ENCODE results near the gene WNK2.

The WNK2 gene

DNA sequence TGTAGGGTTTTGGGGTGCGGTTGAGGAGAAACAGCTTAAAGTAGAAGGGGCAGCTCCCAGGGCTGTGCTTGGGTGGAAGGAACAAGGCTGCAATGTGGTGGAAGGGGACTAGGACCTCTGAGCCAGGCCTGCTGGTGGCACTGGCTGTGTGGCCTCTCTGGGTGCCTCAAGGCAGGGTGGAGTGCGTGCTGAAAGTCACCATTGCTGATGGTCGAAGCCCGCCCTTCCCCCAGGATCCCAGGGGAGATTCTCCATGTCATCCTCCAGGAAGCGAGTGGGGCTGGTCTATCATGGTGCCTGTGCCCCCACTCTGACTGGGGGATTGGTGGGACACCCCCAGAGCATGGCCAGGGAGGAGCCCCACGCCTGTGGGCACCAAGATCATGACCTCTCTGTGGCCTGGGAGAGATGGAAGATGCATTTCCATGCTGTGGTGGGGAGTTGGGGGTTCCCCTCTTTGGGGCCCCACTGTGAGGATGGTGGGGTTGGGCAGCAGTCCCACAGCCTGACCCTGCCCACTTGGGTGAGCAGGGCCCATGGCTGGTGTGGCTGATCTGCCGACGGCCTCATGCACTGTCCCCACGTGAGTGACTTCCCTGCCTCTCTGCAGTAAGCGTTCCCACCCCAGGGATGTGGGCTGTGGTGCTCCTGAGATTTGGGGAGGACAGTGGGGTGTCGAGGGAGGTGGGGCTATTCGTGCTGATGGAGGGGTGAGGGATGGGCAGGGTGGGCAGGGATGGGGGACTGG lies 25.8 kb downstream of the WNK2 start:
- Histone ChIP-seq H3K36me3 (ENCODE audit: control insufficient read depth, insufficient read depth, low read length) (peaks cover 2% of the 10 kb centered on the region; the same call in 1 of the 2 replicates), H3K9me3 (ENCODE audit: control insufficient read depth, insufficient read depth, low read length) (no peaks in the 10 kb centered on the region), H3K27ac (ENCODE audit: low read length) (no peak overlapping the region), H3K4me3 (ENCODE audit: low read length) (no peak overlapping the region), H3K4me1 (ENCODE audit: control insufficient read depth, insufficient read depth, low read length) (no peaks in the 10 kb centered on the region; the same call in 1 of the 2 replicates), H3K27me3 (ENCODE audit: control insufficient read depth, insufficient read depth, low read length) (no peaks in the 10 kb centered on the region)
- no CpG with 5 or more reads among the region's 12 CpGs for WGBS (ENCODE audit: insufficient coverage, insufficient read length)
- no peak for DNase-seq (ENCODE audit: low read depth, low spot score)

DNA sequence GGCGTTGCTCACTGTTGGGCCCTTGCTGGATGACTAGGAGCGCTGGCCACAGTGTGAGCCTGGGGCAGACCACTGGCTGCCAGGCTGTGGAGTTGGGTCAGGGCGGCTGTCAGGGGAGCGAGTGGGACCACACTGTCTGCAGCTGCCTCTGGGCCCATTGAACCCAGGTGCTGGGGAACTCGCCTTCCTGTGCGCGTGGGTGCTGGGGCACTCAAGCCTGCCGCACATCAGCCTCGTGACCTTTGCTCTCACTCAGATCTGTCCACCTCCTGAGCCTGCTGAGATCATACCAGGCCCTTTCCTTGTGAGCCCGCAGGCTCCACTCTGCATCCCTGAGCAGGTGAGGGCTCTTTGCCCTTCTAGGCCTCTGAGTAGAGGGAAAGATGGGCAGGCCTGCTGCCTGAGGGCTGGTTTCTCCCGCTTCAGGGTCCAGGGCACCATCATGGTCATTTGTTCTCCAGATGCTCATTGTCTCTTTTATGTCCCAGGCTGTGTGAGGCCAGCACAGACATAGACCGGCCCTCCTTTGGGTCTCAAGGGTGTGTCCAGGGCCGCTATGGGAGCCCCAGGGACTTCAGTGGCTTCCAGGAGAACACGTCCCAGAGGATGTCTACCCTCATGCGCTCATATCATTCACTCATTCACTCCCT lies 26.5 kb downstream of the WNK2 start:
- Histone ChIP-seq H3K9me3 (ENCODE audit: control insufficient read depth, insufficient read depth, low read length) (no peaks in the 10 kb centered on the region), H3K27ac (ENCODE audit: low read length) (no peak overlapping the region), H3K4me1 (ENCODE audit: control insufficient read depth, insufficient read depth, low read length) (no peaks in the 10 kb centered on the region; the same call in 1 of the 2 replicates), H3K27me3 (ENCODE audit: control insufficient read depth, insufficient read depth, low read length) (no peaks in the 10 kb centered on the region), H3K4me3 (ENCODE audit: low read length) (no peak overlapping the region), H3K36me3 (ENCODE audit: control insufficient read depth, insufficient read depth, low read length) (peaks cover 2% of the 10 kb centered on the region; the same call in 1 of the 2 replicates)
- WGBS (ENCODE audit: insufficient coverage, insufficient read length) = 100% methylated on average over 1 of the region's 15 CpGs
- DNase-seq (ENCODE audit: low read depth, low spot score) = no peak

DNA sequence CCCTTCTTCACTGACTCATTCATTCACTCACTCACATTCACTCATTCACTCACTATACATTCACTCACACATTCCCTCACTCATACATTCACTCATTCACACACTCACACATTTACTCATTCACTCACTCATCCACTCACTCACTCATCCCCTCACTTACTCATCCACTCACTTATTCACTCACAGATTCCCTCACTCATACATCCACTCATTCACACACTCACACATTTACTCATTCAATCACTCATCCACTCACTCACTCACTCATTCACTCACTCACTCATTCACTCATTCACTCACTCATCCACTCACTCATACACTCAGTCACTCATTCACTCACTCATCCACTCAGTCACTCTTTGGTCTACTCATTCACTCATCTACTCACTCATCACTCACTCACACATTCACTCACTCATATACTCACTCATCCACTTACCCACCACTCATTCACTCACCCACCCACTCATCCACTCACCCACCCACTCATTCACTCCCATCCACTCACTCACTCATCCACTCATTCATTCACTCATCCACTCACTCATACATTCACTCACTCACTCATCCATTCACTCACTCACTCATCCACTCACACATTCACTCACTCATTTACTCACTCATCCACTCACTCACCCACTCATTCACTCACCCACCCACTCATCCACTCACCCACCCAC lies 27.2 kb downstream of the WNK2 start:
- H3K4me3 ChIP-seq (ENCODE audit: low read length) = no peak overlapping the region
- no peaks in the 10 kb centered on the region for H3K27me3 ChIP-seq (ENCODE audit: control insufficient read depth, insufficient read depth, low read length)
- H3K9me3 ChIP-seq (ENCODE audit: control insufficient read depth, insufficient read depth, low read length) = no peaks in the 10 kb centered on the region
- no peak for DNase-seq (ENCODE audit: low read depth, low spot score)
- no peak overlapping the region for H3K27ac ChIP-seq (ENCODE audit: low read length)
- H3K4me1 ChIP-seq (ENCODE audit: control insufficient read depth, insufficient read depth, low read length) = no peaks in the 10 kb centered on the region; the same call in 1 of the 2 replicates
- H3K36me3 ChIP-seq (ENCODE audit: control insufficient read depth, insufficient read depth, low read length) = peaks cover 2% of the 10 kb centered on the region; the same call in 1 of the 2 replicates

DNA sequence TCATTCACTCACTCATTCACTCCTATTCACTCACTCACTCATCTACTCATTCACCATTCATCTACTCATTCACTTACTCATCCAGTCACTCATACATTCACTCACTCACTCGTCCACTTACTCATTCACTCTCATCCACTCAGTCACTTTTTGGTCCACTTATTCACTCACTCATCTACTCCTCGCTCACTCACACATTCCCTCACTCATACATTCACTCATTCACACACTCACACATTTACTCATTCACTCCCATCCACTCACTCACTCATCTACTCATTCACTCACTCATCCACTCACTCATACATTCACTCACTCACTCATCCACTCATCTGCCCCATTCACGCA lies 27.7 kb downstream of the WNK2 start:
- peaks cover 2% of the 10 kb centered on the region; the same call in 1 of the 2 replicates for H3K36me3 ChIP-seq (ENCODE audit: control insufficient read depth, insufficient read depth, low read length)
- WGBS (ENCODE audit: insufficient coverage, insufficient read length) = 100% methylated on average over 3 of the region's 3 CpGs
- H3K27me3 ChIP-seq (ENCODE audit: control insufficient read depth, insufficient read depth, low read length) = no peaks in the 10 kb centered on the region
- H3K27ac ChIP-seq (ENCODE audit: low read length) = no peak overlapping the region
- no peaks in the 10 kb centered on the region for H3K9me3 ChIP-seq (ENCODE audit: control insufficient read depth, insufficient read depth, low read length)
- H3K4me3 ChIP-seq (ENCODE audit: low read length) = no peak overlapping the region
- DNase-seq (ENCODE audit: low read depth, low spot score) = no peak
- H3K4me1 ChIP-seq (ENCODE audit: control insufficient read depth, insufficient read depth, low read length) = no peaks in the 10 kb centered on the region; the same call in 1 of the 2 replicates

DNA sequence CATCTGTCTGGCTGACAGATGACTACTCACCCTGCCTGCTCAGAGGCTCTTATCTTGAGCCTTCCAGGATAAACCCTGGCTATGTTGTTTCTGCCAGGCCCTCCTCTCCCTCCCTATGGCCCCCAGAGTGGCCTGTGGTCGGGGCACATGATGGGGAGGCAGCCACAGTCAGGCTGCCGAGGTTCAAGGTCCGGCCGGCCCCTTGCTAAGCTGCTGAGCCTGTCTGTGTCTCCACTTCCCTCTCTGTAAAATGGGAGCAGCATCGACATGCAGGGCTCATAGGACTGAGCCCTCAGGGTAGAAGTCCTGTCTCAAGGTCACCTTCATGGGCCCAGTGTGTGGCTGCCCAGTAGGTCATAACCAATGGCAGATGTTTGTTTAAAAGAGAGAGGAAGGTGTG lies 28.5 kb downstream of the WNK2 start:
- H3K9me3 ChIP-seq (ENCODE audit: control insufficient read depth, insufficient read depth, low read length) = no peaks in the 10 kb centered on the region
- H3K27ac ChIP-seq (ENCODE audit: low read length) = no peak overlapping the region
- H3K4me3 ChIP-seq (ENCODE audit: low read length) = no peak overlapping the region
- no peaks in the 10 kb centered on the region for H3K27me3 ChIP-seq (ENCODE audit: control insufficient read depth, insufficient read depth, low read length)
- WGBS (ENCODE audit: insufficient coverage, insufficient read length) = no CpG with 5 or more reads among the region's 5 CpGs
- no peaks in the 10 kb centered on the region; the same call in 1 of the 2 replicates for H3K4me1 ChIP-seq (ENCODE audit: control insufficient read depth, insufficient read depth, low read length)
- peaks cover 2% of the 10 kb centered on the region; the same call in 1 of the 2 replicates for H3K36me3 ChIP-seq (ENCODE audit: control insufficient read depth, insufficient read depth, low read length)
- DNase-seq (ENCODE audit: low read depth, low spot score) = no peak

DNA sequence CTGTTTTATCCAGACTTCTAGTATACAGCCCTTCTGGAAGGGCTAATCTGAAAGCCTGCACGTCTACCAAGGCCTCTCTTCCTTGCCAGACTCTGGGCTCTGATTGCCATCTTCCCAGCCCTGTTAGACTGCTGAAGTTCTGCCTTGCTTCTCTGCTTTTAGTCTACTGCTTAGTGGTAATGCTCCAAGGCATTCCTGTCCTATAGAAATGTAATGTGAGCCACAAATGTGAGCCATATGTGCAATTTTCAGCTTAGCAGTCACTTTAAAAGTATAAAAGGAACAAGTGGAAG lies 32.1 kb downstream of the WNK2 start:
- DNase-seq (ENCODE audit: low read depth, low spot score) = no peak
- H3K4me3 ChIP-seq (ENCODE audit: low read length) = no peak overlapping the region
- no peaks in the 10 kb centered on the region for H3K36me3 ChIP-seq (ENCODE audit: control insufficient read depth, insufficient read depth, low read length)
- no peaks in the 10 kb centered on the region for H3K4me1 ChIP-seq (ENCODE audit: control insufficient read depth, insufficient read depth, low read length)
- H3K9me3 ChIP-seq (ENCODE audit: control insufficient read depth, insufficient read depth, low read length) = no peaks in the 10 kb centered on the region
- no peaks in the 10 kb centered on the region for H3K27me3 ChIP-seq (ENCODE audit: control insufficient read depth, insufficient read depth, low read length)
- no peak overlapping the region for H3K27ac ChIP-seq (ENCODE audit: low read length)
- no CpG with 5 or more reads among the region's 1 CpG for WGBS (ENCODE audit: insufficient coverage, insufficient read length)

DNA sequence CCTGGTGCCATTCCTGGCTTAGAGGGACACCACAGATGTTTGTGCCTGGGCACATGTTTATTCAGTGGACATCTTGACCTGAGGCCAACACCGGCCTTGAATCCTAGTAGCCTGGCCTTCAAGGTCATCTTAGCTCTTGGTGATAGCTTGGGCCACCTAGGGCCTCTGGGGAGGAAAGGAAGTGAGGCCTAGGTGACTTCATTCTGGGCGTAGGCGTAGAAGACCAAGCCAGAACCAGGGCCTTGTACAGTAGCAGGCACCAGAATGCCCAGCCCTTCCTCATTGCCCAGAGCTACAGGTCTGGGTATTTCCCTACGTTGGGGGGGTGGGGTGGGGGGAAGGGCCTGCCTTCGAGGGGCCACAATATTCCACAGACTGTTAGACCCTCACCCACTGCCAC lies 33.8 kb downstream of the WNK2 start:
- H3K4me3 ChIP-seq (ENCODE audit: low read length) = no peak overlapping the region
- no peak for DNase-seq (ENCODE audit: low read depth, low spot score)
- no peaks in the 10 kb centered on the region for H3K4me1 ChIP-seq (ENCODE audit: control insufficient read depth, insufficient read depth, low read length)
- WGBS (ENCODE audit: insufficient coverage, insufficient read length) = no CpG with 5 or more reads among the region's 5 CpGs
- H3K27me3 ChIP-seq (ENCODE audit: control insufficient read depth, insufficient read depth, low read length) = no peaks in the 10 kb centered on the region
- H3K9me3 ChIP-seq (ENCODE audit: control insufficient read depth, insufficient read depth, low read length) = no peaks in the 10 kb centered on the region
- no peaks in the 10 kb centered on the region for H3K36me3 ChIP-seq (ENCODE audit: control insufficient read depth, insufficient read depth, low read length)
- H3K27ac ChIP-seq (ENCODE audit: low read length) = no peak overlapping the region

DNA sequence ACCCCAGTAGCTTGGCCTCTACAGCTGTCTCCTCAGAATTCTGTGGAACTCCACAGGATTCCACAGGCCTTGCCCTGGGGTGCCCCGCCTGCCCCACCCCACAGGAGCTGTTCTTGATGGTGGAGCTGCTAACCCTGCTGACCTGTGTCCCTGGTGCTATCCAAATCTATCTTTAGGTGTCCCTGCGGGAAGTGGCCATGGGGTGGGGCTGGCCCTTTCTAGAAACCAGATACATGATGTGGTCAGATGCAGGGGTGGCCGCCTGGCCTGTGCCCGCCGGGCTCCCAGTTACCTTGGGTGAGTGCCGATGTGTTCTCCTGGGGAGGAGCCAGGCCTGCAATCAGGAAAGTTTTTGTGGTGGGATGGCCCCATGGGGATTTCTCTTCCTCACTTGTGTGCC lies 34.2 kb downstream of the WNK2 start:
- no CpG with 5 or more reads among the region's 6 CpGs for WGBS (ENCODE audit: insufficient coverage, insufficient read length)
- H3K4me1 ChIP-seq (ENCODE audit: control insufficient read depth, insufficient read depth, low read length) = no peaks in the 10 kb centered on the region
- no peak for DNase-seq (ENCODE audit: low read depth, low spot score)
- no peak overlapping the region for H3K4me3 ChIP-seq (ENCODE audit: low read length)
- no peaks in the 10 kb centered on the region for H3K9me3 ChIP-seq (ENCODE audit: control insufficient read depth, insufficient read depth, low read length)
- H3K36me3 ChIP-seq (ENCODE audit: control insufficient read depth, insufficient read depth, low read length) = no peaks in the 10 kb centered on the region
- H3K27ac ChIP-seq (ENCODE audit: low read length) = no peak overlapping the region
- H3K27me3 ChIP-seq (ENCODE audit: control insufficient read depth, insufficient read depth, low read length) = no peaks in the 10 kb centered on the region

DNA sequence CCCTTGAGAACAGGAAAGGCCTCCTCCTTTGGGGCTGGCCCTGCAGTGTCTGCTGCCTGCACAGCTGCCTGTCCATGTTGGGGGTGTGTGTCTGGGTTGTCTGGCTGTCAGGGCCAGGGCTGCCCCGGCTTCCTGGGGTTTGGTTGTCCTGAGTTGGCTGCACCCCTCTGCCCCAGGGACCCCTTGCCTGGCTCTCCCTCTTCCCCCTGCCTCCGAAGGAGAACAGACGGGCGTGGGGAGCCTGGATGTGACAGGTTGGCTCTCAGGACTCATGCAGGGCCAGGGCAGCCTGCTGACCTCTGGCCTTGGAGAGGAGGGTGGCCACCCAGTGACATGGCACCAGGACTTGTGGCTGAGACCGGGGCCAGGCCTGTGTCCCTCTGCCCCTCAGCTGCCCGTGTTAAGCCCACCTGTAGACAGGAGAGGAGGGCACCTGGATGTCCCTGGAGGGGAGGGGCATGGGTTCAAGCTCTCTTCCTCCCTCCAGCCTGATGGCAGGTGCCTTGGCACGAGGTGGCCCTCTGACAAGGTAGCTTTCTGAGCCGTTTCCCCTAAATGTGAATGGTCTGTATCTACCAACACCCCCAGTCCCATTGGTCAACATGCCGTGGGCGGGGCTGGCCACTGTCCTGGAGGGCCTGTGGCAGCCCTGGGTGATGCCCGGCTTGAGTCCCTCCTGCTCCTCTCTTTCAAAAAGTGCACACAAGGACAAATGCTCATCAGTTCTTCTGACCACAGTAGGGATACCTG lies 34.9 kb downstream of the WNK2 start:
- DNase-seq (ENCODE audit: low read depth, low spot score) = no peak
- H3K36me3 ChIP-seq (ENCODE audit: control insufficient read depth, insufficient read depth, low read length) = no peaks in the 10 kb centered on the region
- H3K9me3 ChIP-seq (ENCODE audit: control insufficient read depth, insufficient read depth, low read length) = no peaks in the 10 kb centered on the region
- no peaks in the 10 kb centered on the region for H3K4me1 ChIP-seq (ENCODE audit: control insufficient read depth, insufficient read depth, low read length)
- no CpG with 5 or more reads among the region's 11 CpGs for WGBS (ENCODE audit: insufficient coverage, insufficient read length)
- H3K27ac ChIP-seq (ENCODE audit: low read length) = no peak overlapping the region
- H3K27me3 ChIP-seq (ENCODE audit: control insufficient read depth, insufficient read depth, low read length) = no peaks in the 10 kb centered on the region
- H3K4me3 ChIP-seq (ENCODE audit: low read length) = no peak overlapping the region

DNA sequence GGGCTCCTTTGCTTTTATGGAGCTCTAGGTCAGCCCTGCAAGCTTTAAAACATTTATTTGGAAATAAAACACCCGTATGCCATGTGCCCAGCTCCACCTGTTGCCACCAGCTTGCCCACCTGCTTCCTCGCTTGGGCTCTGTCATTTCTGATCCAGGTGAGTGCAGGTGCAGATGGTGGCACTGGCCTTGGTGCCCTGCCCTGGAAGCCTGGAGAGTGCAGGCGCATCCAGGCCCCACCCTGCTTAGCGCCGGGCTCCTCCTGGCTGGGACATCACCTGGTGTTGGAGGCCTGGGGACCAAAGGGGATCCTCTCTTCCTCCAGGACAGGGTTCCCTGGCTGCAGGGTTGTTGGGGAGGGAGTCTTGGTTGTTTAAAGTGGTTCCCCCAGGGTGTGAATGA lies 35.8 kb downstream of the WNK2 start:
- no peak overlapping the region for H3K27ac ChIP-seq (ENCODE audit: low read length)
- no peak for DNase-seq (ENCODE audit: low read depth, low spot score)
- H3K4me1 ChIP-seq (ENCODE audit: control insufficient read depth, insufficient read depth, low read length) = peaks cover 4% of the 10 kb centered on the region
- H3K36me3 ChIP-seq (ENCODE audit: control insufficient read depth, insufficient read depth, low read length) = no peaks in the 10 kb centered on the region
- no CpG with 5 or more reads among the region's 5 CpGs for WGBS (ENCODE audit: insufficient coverage, insufficient read length)
- no peaks in the 10 kb centered on the region for H3K27me3 ChIP-seq (ENCODE audit: control insufficient read depth, insufficient read depth, low read length)
- no peak overlapping the region for H3K4me3 ChIP-seq (ENCODE audit: low read length)
- no peaks in the 10 kb centered on the region for H3K9me3 ChIP-seq (ENCODE audit: control insufficient read depth, insufficient read depth, low read length)

All from iPS DF 6.9 (cell line).